DOHH2 (cell line): ENCODE data around the gene CTU1.

Experiments used
- CTCF ChIP-seq: fragments of 200-600 bp; sonication (generic); IDR thresholded peaks from one replicate; pipeline ENCODE4 v1.5.1; 2014; ENCODE audit warnings: antibody characterized with exemption, mild to moderate bottlenecking, low read depth, low read length; ENCODE audit not compliant: poor library complexity, severe bottlenecking
- EZH2phosphoT487 ChIP-seq: fragments of 200-600 bp; sonication (generic); IDR thresholded peaks from 2 replicates; pipeline ENCODE4 v1.6.1; 2017; ENCODE audit warnings: borderline replicate concordance, mild to moderate bottlenecking, antibody characterized with exemption, low read length, moderate library complexity, mixed read lengths

- TF ChIP-seq CTCF, result no peak
- TF ChIP-seq EZH2phosphoT487, result no peak
These were observed 16.5 kb upstream of the CTU1 start, which contains the start of gene SIGLEC9 for GRCh38 chr19:51124729-51125128.
